ENCODE measurements around the gene CLASRP.

CLASRP gene

DNA sequence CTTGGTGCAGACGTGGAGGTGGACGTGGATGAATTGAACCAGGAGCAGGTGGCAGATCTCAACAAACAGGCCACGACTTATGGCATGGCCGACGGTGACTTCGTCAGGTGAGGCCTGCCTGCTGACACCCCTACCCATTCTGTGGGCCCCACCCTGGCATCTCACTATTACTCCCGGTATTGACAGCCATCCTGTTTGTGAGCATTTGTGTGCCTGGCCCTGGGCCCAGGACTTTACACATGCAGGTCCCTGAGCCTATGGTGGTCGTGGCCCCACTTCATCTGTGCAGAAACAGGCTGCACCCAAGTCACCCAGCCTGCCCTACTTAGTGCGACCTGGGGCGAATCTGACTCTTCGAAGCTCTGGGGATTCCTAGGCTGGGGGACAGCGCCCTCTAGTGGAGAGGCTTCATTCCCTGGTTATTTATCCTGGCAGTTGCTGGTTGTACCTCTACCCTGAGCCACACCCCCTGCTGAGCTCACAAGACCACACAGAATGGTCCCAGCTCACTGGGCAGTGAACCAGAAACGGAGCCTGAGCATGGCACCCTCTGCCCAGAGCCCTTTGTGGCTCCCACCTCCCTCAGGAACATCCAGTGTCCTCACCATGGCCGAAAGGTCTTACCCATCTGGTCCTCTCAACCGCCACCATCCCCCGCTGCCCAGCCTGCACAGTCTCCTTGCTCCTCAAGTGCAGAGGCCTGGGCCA lies 20.6 kb downstream of the CLASRP start:
- in situ Hi-C loops (cut with HindIII; ENCODE audit: low sequenced_read_pairs) = no loop called here

- in situ Hi-C loops (cut with HindIII; ENCODE audit: low sequenced_read_pairs) = no loop called here
These were observed 23.1 kb downstream of the CLASRP start for GRCh38 chr19:45061965-45062364.

- in situ Hi-C loops (cut with HindIII; ENCODE audit: low sequenced_read_pairs) = no loop called here
These were observed 25.3 kb downstream of the CLASRP start for GRCh38 chr19:45063851-45064801.

GRCh38 chr19:45066921-45067661 lies 28.2 kb downstream of the CLASRP start:
- in situ Hi-C loops (cut with HindIII; ENCODE audit: low sequenced_read_pairs) = no loop called here

GRCh38 chr19:45068041-45068440 lies 29.2 kb downstream of the CLASRP start:
- in situ Hi-C loops (cut with HindIII; ENCODE audit: low sequenced_read_pairs) = no loop called here

- in situ Hi-C loops (cut with HindIII; ENCODE audit: low sequenced_read_pairs) = no loop called here
These were observed 30.2 kb downstream of the CLASRP start for GRCh38 chr19:45069056-45069455.

GRCh38 chr19:45070214-45070613 lies 31.4 kb downstream of the CLASRP start:
- in situ Hi-C loops (cut with HindIII; ENCODE audit: low sequenced_read_pairs) = no loop called here

DNA sequence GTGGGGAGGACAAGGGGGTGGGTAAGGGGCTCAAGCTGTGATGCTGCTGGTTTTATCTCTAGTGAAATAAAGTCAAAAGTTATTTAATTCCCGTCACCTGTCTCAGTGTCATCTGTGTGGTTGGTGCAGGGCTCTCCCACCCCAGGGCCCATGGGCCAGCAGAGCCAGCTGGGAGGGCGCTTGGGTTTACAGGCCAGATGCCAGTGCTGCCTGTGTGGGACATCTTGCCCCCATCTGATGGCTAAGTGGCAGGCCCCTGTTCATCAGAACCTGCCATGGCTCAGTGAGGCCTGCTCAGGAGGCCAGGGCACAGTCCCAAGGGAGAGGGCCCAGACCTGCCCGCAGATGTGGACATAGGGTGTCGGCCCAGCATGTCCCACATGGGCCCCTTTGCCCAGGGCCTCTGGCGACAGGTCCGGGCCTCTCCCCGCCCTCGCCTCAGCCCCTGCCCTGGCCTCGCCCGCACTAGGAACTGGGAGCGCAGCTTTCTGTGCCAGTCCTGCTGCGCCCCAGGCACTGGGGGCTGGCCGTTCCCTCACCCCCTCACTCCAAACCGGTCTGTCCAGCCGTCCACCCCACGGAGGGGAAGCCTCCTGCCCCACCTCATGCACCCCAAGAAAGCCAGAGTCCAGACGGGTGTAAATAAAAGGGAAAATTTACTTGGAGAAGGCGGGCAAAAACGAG lies 32.2 kb downstream of the CLASRP start:
- in situ Hi-C loops (cut with HindIII; ENCODE audit: low sequenced_read_pairs) = no loop called here

DNA sequence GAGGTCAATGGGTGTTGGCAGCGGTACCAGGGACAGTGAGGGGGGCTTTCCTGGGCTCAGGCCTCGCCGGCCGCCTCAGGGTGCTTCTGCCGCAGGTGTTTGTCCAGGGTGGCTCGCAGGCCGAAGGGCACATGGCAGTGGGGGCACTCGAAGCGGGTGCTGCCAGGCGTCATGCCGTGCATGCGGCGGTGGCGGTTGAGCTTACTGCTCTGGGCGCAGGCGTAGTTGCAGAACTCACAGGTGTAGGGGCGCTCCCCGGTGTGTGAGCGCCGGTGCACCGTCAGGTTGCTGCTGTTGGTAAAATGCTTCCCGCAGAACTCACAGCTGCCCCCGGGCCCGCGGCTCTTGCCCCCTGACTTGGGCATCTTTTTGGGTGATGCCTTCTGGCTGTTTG lies 32.7 kb downstream of the CLASRP start:
- in situ Hi-C loops (cut with HindIII; ENCODE audit: low sequenced_read_pairs) = no loop called here

GRCh38 chr19:45071969-45072790 lies 33.3 kb downstream of the CLASRP start:
- in situ Hi-C loops (cut with HindIII; ENCODE audit: low sequenced_read_pairs) = no loop called here

DNA sequence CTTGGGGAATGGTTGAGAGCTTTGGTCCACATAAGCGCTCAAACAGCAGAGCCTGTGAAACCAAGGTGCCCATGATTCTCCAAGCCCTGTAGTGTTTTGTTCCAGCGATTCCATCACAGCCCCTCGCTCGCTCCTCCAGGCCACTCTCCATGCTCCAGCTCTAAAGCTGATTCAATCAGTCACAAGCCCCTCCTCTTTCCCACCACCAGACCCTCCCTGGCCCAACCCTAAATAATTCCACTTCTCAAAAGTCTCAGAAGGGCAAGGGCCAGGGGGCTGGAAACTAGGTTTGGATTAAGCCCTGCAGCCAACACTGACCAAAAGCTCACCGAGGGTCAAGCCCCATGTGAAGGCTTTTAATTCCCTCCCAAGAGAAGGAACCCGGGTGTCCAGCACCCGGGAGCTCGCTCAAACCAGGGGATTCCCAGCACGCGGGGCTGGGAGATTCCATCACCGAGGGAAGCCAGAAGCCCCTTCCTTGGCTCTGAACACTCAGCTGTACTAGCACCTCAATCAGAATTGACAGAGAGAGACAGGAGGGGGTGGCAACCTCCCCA lies 36.0 kb downstream of the CLASRP start:
- in situ Hi-C loops (cut with HindIII; ENCODE audit: low sequenced_read_pairs) = no loop called here

- in situ Hi-C loops (cut with HindIII; ENCODE audit: low sequenced_read_pairs) = no loop called here
These were observed 36.6 kb downstream of the CLASRP start for GRCh38 chr19:45075301-45076028.

DNA sequence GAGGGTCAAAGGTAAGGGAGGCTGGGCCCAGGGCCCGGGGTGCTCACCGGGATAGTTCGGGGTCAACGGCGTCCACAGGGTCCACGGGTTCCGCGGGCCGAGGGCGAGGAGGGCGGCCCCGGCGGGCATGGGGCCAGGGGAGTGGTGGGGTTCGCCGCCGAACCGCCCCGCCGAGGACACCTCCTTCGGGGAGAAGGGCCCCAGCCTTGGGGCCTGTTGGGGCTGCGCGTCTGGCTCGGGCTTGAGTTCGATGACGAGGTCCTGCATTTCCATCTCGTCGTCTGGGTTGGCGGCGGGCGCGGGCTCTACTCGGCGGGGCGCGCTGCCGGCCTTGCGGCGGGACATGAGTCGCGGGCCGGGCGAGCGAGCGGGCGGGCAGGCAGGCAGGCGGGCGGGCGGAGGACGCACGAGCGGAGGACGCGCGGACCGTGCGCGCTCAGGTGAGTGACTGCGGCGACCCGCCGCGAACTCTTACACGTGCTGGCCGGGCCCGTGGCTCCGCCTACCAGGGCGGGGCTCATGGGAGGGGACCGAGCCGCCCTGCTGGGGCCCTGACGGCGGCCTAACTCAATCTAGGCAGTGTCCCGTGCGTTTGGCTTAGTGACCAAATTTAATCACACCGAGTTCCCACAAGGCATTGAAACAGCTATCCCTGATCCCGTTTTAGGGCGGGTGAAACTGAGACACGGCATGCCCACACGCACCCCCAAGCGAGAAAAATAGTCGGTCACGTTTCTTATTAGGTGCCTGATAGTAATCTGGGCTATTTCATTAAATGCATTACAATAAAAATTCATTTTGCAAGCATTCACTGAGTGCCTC lies 37.4 kb downstream of the CLASRP start, which contains the start of gene ZNF296:
TSS of gene ZNF296 (minus strand) at position 450 of the 822 bp plus-strand sequence. CDS start at position 345, 105 bp downstream.
- in situ Hi-C loops (cut with HindIII; ENCODE audit: low sequenced_read_pairs) = no loop called here

DNA sequence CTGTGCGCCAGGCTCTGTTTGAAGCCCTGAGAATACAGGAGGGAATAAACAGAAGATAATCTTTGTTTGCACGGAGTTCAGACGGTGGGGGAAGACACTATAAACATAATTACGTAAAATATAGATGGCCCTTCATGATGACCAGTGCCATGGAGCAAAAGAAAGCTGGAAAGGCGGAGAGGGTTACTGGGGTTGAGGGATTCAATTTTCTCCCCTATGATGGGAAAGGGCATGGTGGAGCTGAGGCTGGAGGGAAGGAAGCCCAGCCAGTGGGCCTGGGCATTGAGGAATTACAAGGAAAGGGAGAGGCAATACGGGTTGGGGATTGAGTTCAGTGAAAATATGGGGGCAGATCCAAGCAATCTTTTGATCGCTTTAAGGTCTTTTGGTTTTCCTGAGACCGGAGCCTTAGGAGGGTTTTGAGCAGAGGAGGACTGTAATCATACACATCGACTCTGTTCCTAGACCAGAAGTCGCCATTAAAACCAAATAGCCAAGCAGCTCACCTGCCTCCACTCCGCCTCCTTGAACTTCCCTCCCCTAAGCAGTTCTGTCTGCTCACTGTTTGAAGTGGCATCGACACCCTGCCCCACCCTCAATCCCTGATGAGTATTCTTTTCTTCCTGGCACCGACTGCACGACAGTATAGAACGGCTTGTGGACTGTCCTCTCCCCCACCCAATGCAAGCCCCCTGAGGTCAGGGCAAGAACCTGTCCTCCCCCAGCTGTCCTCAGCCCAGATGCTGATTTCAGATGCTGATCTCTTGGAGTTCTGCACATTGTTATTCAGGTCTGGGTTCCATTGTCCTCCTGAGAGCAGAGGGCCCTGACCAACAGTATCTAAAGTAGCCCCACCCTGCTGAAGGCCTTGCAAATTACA lies 38.2 kb downstream of the CLASRP start:
- in situ Hi-C loops (cut with HindIII; ENCODE audit: low sequenced_read_pairs) = no loop called here

DNA sequence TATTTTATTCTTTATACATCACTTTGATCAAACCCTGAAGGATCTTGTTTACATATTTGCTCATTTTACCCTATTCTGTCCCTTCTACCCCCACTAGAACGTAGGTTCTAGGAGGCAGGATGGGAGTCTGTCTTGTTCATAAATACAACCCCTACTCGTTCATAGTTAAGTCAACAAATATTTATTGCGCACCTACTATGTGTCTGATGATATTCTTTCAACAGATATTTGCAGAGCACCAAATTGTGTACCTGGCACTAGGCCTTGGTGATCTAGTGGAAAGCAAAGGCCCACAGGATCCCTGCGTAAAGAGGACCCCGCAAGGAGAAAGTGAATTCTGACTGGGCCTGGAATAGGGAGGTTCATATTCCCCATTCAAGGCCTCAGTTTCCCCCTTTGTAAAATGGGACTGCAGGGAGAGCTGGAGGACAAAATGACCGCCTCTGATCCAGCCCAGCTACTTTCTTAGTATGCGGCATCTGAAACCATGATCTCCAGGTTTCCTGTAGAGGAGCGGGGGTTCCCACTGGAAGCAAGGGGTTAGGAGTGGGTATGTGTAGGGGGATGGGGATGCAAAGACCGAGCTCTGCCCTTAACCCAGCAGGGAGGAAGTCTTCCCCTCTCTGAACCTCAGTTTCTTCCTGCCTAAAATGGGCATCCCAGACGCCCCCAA lies 39.7 kb downstream of the CLASRP start:
- in situ Hi-C loops (cut with HindIII; ENCODE audit: low sequenced_read_pairs) = no loop called here
